GM19043 (cell line): ENCODE results near the gene APOA1.

Source experiments
- ATAC-seq: cut with Tn5 transposase; IDR thresholded peaks from one replicate; pipeline ENCODE4 v1.9.1; 2021; ENCODE audit warnings: low read depth; ENCODE audit not compliant: unreplicated experiment

APOA1 gene

GRCh38 chr11:116837231-116838091 lies at the start of gene APOA1:
TSS of gene APOA1 (minus strand) at chr11:116837622. CDS start at chr11:116837387, 235 bp downstream.
- no peak for ATAC-seq

DNA sequence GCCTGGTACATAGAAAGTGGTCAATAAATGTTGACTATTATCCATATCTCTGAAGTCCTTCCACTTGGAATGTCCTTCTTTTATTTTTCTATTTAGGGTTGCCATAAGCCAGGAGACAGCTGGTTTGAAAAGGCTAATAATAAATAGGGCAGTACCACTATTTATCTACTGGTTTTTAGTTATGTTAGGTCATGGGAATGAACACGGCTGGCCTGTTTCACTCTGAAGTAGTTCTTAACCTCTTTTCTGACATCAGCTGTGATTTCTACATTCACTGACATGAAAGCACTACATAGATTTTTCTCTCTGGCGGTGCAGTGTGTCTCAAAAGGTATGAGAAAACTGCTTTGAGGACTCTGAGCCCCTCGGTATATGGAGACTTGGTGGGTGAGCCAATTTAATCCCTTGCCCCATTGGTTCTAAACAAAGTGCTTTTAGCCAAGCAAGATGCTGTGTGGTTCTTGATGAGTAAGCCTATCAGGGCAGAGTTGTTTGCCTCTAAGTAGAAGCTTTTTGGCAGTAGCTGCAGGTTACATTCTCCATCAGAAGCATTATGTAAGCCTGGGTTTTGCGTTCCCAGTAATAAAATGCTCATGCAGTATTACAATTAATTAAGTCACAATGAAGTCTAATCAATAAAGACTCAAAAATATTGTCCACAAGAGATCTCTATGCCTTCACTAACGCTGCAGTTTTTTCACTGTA lies 48.7 kb upstream of the APOA1 start:
- no peak for ATAC-seq

DNA sequence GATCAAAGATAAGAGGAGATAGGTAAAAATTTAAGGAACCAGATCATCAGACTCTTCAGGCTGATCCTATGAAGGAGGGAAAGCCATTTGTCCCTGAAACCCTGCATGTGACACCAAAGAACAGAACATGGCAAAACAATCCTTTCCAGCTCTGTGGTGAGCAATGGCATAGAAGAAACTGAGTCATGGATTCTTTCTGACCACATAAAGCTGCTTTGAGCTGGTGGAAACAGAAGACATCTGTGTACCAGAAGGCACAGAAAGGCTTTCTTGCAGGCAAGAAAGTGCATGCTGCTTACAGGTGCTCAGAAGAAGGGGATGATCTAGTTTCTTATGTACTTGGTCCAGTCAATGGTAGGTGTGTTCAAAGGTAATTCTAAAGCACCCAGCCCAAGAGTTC lies 45.0 kb upstream of the APOA1 start:
- no peak for ATAC-seq

GRCh38 chr11:116881143-116881542 lies 43.7 kb upstream of the APOA1 start:
- ATAC-seq, result no peak

DNA sequence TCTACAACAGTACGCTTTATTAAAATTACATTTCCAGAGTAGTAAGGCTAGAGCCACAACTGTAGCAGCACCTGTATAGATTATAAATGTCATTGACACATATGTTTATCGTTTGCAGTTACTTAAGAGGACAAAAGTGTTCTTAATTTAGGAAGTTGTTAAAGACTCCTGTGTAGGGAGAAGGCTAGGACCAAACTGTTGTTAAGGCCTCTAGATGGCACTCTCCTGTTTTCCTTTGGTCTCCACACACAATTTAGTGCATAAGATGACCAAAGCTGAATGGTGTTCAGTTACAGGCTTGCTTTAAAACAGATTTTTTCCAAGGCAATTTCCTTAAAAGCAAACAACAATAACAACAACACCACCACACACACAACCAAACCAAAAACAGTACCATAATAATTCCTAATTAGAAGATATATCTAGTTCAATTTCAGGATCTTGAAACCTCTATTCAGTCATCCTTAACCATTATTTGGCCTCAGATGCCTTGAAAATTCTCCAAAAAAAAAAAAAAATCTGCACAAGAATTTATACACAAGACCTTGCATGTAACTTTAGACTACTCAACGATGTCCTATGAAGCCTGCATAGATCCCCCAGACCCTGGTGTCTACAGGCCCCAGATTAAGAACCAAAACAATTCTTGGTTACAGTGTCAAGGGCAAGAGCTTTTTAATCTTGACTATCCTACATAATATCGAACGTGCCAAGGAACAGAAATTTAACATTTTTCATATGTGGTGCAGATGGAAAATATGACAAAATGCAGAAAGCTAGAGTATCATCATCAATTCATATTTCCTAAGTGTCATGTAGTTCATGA lies 42.6 kb upstream of the APOA1 start:
- ATAC-seq, result peak; percentile 49

- ATAC-seq, result no peak
Measured at GRCh38 chr11:116876656-116877055, 39.2 kb upstream of the APOA1 start.

DNA sequence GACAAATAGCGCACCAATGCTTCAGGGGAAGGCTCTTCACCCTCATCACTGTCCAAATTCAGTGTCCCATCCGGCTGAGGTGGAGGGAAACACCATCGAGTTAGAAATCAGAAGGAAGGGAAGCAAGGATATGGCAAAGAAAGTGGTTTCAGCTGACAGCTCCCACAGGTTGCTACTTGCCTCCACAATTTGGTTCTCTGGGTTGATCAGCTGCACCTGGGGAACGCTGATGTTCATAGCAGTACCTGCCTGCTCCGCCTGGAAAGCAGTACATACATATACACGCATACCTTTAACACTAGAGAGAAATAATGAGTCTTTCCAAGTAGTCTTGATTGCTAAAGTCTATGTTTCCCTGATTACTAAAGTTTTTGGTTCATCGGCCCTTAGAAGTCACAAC lies 37.8 kb upstream of the APOA1 start:
- no peak for ATAC-seq

DNA sequence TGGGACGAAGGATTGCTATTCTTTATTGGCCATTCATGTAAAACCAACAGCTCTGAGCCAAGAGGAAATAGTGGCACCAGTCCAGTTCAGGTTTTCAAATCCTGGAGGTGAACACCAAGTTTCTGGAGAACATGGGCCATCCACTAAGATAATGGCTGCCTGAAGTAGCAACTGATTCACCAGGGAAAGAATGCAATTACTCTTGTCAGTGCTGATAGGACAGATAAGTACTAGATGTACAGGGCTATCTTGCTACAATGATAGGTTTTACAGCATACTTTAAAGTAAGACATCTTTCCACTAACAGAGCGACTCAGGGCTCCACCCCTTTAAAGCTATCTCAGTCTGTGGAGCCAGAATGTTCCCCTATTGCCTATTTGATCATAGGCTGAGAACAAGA lies 36.8 kb upstream of the APOA1 start:
- no peak for ATAC-seq

- no peak for ATAC-seq
Measured at GRCh38 chr11:116873381-116873780, 36.0 kb upstream of the APOA1 start.

DNA sequence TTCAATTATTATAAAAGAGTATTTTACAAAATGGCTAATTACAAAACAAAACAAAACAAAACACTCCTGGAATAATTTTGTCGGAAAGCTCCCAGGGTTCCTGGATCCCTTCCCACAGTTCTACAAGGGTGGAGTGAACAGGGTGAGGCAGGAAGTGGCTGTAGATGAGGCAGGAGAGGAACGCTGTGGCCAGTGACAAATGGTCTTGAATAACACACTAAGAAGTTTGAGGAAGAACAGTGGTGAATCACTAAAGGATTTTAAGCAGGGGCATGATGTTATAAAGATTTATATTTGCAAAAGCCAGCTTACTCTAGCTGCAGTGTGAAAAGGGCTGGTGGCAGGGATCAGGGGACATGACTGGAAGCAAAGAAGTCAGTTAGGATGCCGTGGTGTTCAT lies 33.8 kb upstream of the APOA1 start:
- ATAC-seq, result no peak

- no peak for ATAC-seq
Measured at GRCh38 chr11:116870054-116870453, 32.6 kb upstream of the APOA1 start.

- ATAC-seq, result no peak
Measured at GRCh38 chr11:116869610-116870009, 32.2 kb upstream of the APOA1 start.

DNA sequence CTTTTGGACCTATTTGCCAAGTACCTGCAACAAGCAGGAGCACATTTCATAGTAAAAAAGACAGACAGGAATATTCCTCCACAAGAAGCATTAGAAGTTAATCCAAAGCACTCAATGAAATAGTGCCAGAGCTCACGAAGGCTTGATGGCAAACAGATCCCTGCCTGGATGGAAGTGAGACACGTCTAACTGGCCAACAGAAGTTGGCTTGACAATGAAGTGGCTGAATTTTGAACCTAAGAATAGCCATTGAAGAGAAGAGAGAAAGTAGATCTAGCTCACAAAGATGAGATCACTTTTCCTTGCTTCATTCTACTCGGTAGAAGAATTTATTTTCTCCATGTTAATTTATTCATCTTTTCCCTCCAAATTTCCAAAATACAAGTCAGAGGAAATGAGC lies 30.6 kb upstream of the APOA1 start:
- ATAC-seq, result no peak

- ATAC-seq, result no peak
Measured at GRCh38 chr11:116867619-116868018, 30.2 kb upstream of the APOA1 start.

- no peak for ATAC-seq
Measured at GRCh38 chr11:116866804-116867455, 29.5 kb upstream of the APOA1 start.

GRCh38 chr11:116865696-116866095 lies 28.3 kb upstream of the APOA1 start:
- ATAC-seq, result no peak

DNA sequence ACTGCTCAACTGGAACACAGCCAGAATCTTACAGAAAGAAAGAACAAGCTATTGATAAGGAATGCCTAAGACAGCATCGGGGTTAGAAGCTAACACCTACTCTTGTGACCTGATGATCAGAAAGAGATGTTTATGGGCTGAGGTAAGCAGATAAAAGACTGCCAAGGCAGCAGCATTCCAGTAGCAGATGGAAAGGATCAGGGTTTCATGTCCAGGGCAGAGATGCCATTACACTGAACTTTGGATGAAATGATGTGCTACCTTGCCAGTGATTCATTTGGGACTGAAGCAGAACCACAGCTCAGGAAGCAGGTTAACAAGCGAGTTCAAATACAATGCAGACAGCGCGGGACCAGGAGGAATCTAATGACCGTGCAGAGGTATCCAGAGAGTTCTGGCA lies 27.1 kb upstream of the APOA1 start:
- ATAC-seq, result no peak

DNA sequence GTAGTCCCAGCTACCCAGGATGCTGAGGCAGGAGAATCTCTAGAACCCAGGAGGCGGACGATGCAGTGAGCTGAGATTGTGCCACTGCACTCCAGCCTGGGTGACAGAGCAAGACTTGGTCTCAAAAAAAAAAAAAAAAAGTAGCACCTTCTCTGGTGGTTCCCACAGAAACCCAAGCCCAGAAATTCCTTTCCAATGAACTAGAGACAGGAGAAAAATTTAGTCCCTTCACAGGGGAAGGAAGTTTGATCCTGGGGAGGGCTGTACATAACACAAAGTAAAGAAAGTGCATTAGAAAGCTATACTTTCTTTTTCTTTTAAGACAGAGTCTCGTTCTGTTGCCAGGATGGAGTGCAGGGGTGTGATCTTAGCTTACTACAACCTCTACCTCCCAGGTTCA lies 25.5 kb upstream of the APOA1 start:
- ATAC-seq, result no peak

DNA sequence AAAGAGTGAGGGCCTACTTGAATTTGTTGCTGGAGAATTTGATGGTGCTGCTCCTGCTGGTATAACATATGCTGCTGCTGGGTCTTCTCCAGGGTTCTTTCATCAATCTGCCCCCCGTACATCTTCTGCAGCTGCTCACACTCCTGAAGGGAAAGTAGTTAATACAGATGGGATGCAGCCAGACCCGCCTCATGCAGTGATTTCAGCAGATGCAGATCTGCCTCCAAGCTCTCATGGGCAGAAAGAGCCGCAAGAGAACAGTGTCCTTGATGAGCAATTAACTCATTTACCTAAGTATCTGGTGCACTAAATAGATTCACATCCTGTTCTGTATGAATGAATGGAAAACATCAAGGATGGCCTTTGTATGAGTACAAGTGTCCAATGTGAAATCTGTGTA lies 24.8 kb upstream of the APOA1 start:
- no peak for ATAC-seq

DNA sequence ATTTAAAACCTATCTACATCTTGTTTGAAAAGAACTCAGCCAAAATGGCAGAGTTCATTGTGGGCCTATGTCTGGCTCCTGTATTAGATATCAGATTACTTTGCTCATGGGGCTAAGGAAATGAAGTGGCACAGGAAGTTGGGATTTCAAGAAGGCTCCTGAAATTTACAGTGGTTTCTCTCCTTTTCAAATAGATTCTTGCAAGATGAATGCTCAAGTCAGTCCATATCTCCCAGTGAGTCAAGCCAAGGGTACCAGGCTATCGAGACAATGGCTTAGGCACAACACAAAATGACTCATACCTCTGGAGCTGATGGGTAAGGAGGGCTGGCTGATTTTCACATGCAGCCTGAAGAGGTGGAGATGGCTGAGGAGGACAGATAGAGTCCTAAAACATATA lies 24.1 kb upstream of the APOA1 start:
- no peak for ATAC-seq

DNA sequence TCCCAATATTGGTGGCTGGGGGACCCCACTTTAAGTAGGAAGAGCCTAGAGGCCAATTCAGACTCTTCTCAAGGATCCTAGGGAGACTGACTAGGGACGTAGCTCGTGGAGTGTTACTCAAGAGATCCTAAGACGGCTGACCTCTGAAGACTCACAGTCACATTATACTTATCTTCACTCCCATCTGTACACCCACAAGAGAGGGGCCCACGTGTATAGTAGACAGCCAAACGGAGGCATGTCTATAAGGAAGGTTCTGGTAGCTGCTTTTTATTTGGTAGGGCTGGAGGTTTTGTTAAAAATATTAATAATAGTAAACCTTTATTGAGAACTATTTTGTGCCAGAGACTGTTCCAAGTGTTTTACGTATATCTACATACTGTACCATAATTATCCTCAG lies 22.9 kb upstream of the APOA1 start:
- no peak for ATAC-seq
